Measurements from ENCODE around the gene SLC26A6. TPM values are rescaled to one million over a fixed set of nuclear protein-coding genes. Genes with fewer than 3 reads are reported as not detected.

The SLC26A6 gene
- total and polyA plus RNA-seq, 4 donors: 4.4 to 13.1 (median 6.3) TPM

GRCh38 chr3:48630407-48630806, 4.9 kb downstream of the SLC26A6 start (continued):
- no peak for TF ChIP-seq CTCF (IDR thresholded peaks at IDR 0.05; ENCODE audit: low read depth, low read length, missing input control)
- no peak for TF ChIP-seq TAF1 (conservative IDR thresholded peaks at IDR 0.05)

GRCh38 chr3:48629894-48630293, 5.4 kb downstream of the SLC26A6 start:
- Histone ChIP-seq H3K27me3 (ENCODE audit: control insufficient read depth in 4 of 4, insufficient read depth in 4 of 4, low read length in 3 of 4) (no peaks in the 10 kb centered on the region), H3K4me1 (ENCODE audit: control insufficient read depth in 4 of 4, insufficient read depth in 4 of 4, low read length in 3 of 4) (peaks cover 3 to 14% (median 9%) of the 10 kb centered on the region in 4 donors), H3K36me3 (ENCODE audit: control insufficient read depth in 4 of 4, insufficient read depth in 3 of 4, low read depth in 1 of 4, low read length in 3 of 4) (peaks cover 4 to 49% (median 11%) of the 10 kb centered on the region in 4 donors), H3K27ac (ENCODE audit: low read depth in 1 of 2, low read length in 2 of 2) (no peak overlapping the region), H3K4me3 (ENCODE audit: low read depth in 1 of 3, low read length in 3 of 3) (no peak overlapping the region), H3K9me3 (ENCODE audit: control insufficient read depth in 4 of 4, low read length in 3 of 4) (no peaks in the 10 kb centered on the region), H3K9ac (ENCODE audit: low read depth in 1 of 2, low read length in 2 of 2) (no peak overlapping the region)
- 97% methylated on average over 12 of the region's 12 CpGs for WGBS
- no peak for TF ChIP-seq EGR1 (IDR thresholded peaks at IDR 0.05; ENCODE audit: low read depth in 2 of 2)
- TF ChIP-seq GABPA (IDR thresholded peaks at IDR 0.05 in 1 of 2, conservative IDR thresholded peaks at IDR 0.05 in 1 of 2): no peak
- TF ChIP-seq NR2F2 (IDR thresholded peaks at IDR 0.05): no peak
- TF ChIP-seq RXRA (IDR thresholded peaks at IDR 0.05): no peak
- TF ChIP-seq SP1 (IDR thresholded peaks at IDR 0.05): no peak
- TF ChIP-seq TAF1 (conservative IDR thresholded peaks at IDR 0.05): no peak
- TF ChIP-seq HNF4A (conservative IDR thresholded peaks at IDR 0.05): no peak
- no peak for TF ChIP-seq CTCF (IDR thresholded peaks at IDR 0.05; ENCODE audit: low read depth, low read length, missing input control)
- no peak for TF ChIP-seq ZBTB33 (IDR thresholded peaks at IDR 0.05)
- no peak for TF ChIP-seq HNF4G (IDR thresholded peaks at IDR 0.05)
- TF ChIP-seq FOXA1 (IDR thresholded peaks at IDR 0.05): no peak
- TF ChIP-seq FOXA2 (IDR thresholded peaks at IDR 0.05): no peak
- TF ChIP-seq ATF3 (IDR thresholded peaks at IDR 0.05): no peak
- DNase-seq (ENCODE audit: low spot score): no peak

- 91% methylated on average over 13 of the region's 13 CpGs for WGBS
- no peak overlapping the region for H3K9ac ChIP-seq (ENCODE audit: low read depth in 1 of 2, low read length in 2 of 2)
- TF ChIP-seq RXRA (IDR thresholded peaks at IDR 0.05): no peak
- TF ChIP-seq JUND (IDR thresholded peaks at IDR 0.05): no peak
- no peak for TF ChIP-seq HNF4G (IDR thresholded peaks at IDR 0.05)
- TF ChIP-seq FOXA1 (IDR thresholded peaks at IDR 0.05): no peak
- no peak for TF ChIP-seq TAF1 (conservative IDR thresholded peaks at IDR 0.05)
- TF ChIP-seq REST (IDR thresholded peaks at IDR 0.05): no peak
- H3K4me3 ChIP-seq (ENCODE audit: low read depth in 1 of 3, low read length in 3 of 3): no peak overlapping the region
- H3K27me3 ChIP-seq (ENCODE audit: control insufficient read depth in 4 of 4, insufficient read depth in 4 of 4, low read length in 3 of 4): no peaks in the 10 kb centered on the region
- H3K4me1 ChIP-seq (ENCODE audit: control insufficient read depth in 4 of 4, insufficient read depth in 4 of 4, low read length in 3 of 4): no peaks in the 10 kb centered on the region
- H3K36me3 ChIP-seq (ENCODE audit: control insufficient read depth in 4 of 4, insufficient read depth in 3 of 4, low read depth in 1 of 4, low read length in 3 of 4): peaks cover 4 to 49% (median 11%) of the 10 kb centered on the region in 4 donors
- DNase-seq (ENCODE audit: low spot score): no peak
- H3K9me3 ChIP-seq (ENCODE audit: control insufficient read depth in 4 of 4, low read length in 3 of 4): no peaks in the 10 kb centered on the region
- no peak overlapping the region for H3K27ac ChIP-seq (ENCODE audit: low read depth in 1 of 2, low read length in 2 of 2)
Measured at GRCh38 chr3:48628277-48629017, 6.8 kb downstream of the SLC26A6 start.
